GM12891 (cell line): ENCODE measurements around the gene ANKRD45.
"Not testable (repeated sequence)": the region's sequence is repeated elsewhere in the genome, so short reads cannot be mapped to it uniquely, and the experiment has no call there.

Experiments used
- POLR2A ChIP-seq: IDR thresholded peaks from 2 replicates; pipeline ENCODE4 v1.6.1; 2011; ENCODE audit warnings: low read depth, low read length, control low read depth
- POLR2AphosphoS5 ChIP-seq: IDR thresholded peaks from 2 replicates; pipeline ENCODE4 v1.6.1; 2011; ENCODE audit warnings: low read depth, low read length, control low read depth

- TF ChIP-seq POLR2AphosphoS5, POLR2A: not testable (repeated sequence)
These were observed 32.2 kb downstream of the ANKRD45 start for GRCh38 chr1:173637236-173638042.
